Activated T-helper 2 cell treated with anti-CD3 and anti-CD28 coated beads, Interferon-gamma antibody, Interleukin-2, Interleukin-4, amounts not matched to agents 10 μg/mL and 5 μg/mL and 100 μg/mL, durations not matched to agents 14 hours and 24 hours and 36 hours (primary cell): ENCODE measurements around the gene SRSF6. TPM values are rescaled to one million over a fixed set of nuclear protein-coding genes. Genes with fewer than 3 reads are reported as not detected.

ENCODE experiments used
- DNase-seq: peaks from one replicate; pipeline ENCODE4 v3.0.0; 2021; ENCODE audit warnings: low spot score
- H3K27ac Mint-ChIP-seq: one replicate; pipeline ENCODE4 v1.8.0; 2021; ENCODE audit warnings: mixed read lengths
- H3K27me3 Mint-ChIP-seq: one replicate; pipeline ENCODE4 v1.8.0; 2021; ENCODE audit warnings: low read depth, mixed read lengths
- H3K36me3 Mint-ChIP-seq: one replicate; pipeline ENCODE4 v1.8.0; 2021; ENCODE audit warnings: low read depth, mixed read lengths
- H3K4me1 Mint-ChIP-seq: one replicate; pipeline ENCODE4 v1.8.0; 2021; ENCODE audit warnings: low read depth, mixed read lengths
- H3K4me3 Mint-ChIP-seq: one replicate; pipeline ENCODE4 v1.8.0; 2021; ENCODE audit warnings: low read depth, mild to moderate bottlenecking, moderate library complexity, mixed read lengths
- H3K9me3 Mint-ChIP-seq: one replicate; pipeline ENCODE4 v1.8.0; 2021; ENCODE audit warnings: mixed read lengths
- intact Hi-C: fragments of 100-400 bp; cut with micrococcal nuclease; formaldehyde crosslinking; loops from one replicate; pipeline ENCODE4 v1.15.1; 2023
- total RNA-seq: library from RNA; stranded (reverse); gene quantifications from 2 replicates; pipeline ENCODE4 v1.2.3, GENCODE V29; 2022

The SRSF6 gene
- total RNA-seq, 1 donor from 2014 or later = 179 TPM

GRCh38 chr20:43508604-43509040, 50.9 kb downstream of the SRSF6 start:
- no peak for DNase-seq
- no peaks in the 10 kb centered on the region for H3K9me3 Mint-ChIP-seq
- no peak overlapping the region for H3K27ac Mint-ChIP-seq
- intact Hi-C loops = no loop called here
- H3K4me1 Mint-ChIP-seq = peaks cover 6% of the 10 kb centered on the region
- no peaks in the 10 kb centered on the region for H3K36me3 Mint-ChIP-seq
- H3K27me3 Mint-ChIP-seq = peaks cover 36% of the 10 kb centered on the region
- peak overlapping the region; percentile 61 for H3K4me3 Mint-ChIP-seq

- Mint-ChIP-seq H3K27me3 (peaks cover 15% of the 10 kb centered on the region), H3K36me3 (peaks cover 4% of the 10 kb centered on the region), H3K4me1 (peaks cover 10% of the 10 kb centered on the region), H3K27ac (no peak overlapping the region), H3K9me3 (no peaks in the 10 kb centered on the region), H3K4me3 (no peak overlapping the region)
- intact Hi-C loops = no loop called here
- no peak for DNase-seq
Observed at GRCh38 chr20:43511879-43512278, 54.2 kb downstream of the SRSF6 start.

GRCh38 chr20:43513372-43513930, 55.8 kb downstream of the SRSF6 start:
- DNase-seq = no peak
- peaks cover 10% of the 10 kb centered on the region for H3K27me3 Mint-ChIP-seq
- no peaks in the 10 kb centered on the region for H3K9me3 Mint-ChIP-seq
- H3K27ac Mint-ChIP-seq = no peak overlapping the region
- intact Hi-C loops = no loop called here
- H3K4me3 Mint-ChIP-seq = peak overlapping the region; percentile 95
- H3K4me1 Mint-ChIP-seq = peaks cover 9% of the 10 kb centered on the region
- H3K36me3 Mint-ChIP-seq = peaks cover 8% of the 10 kb centered on the region

Other genes starting within 250 kb of the SRSF6 start
- gene L3MBTL1, start 49.8 kb downstream of the SRSF6 start, total RNA-seq = 10.5 and 13.8 TPM in 2 replicates
- 0.25 and 0.32 TPM in 2 replicates for gene SGK2, start 101.1 kb downstream of the SRSF6 start, total RNA-seq
- 17.7 and 19.0 TPM in 2 replicates for gene IFT52, start 133.0 kb downstream of the SRSF6 start, total RNA-seq
- 85.4 and 88.6 TPM in 2 replicates for gene MYBL2, start 209.2 kb downstream of the SRSF6 start, total RNA-seq